GM21529 (cell line): ENCODE measurements around the gene SHROOM3.

Experiments used
- ATAC-seq: cut with Tn5 transposase; IDR thresholded peaks from one replicate; pipeline ENCODE4 v1.9.1; 2021; ENCODE audit not compliant: unreplicated experiment

SHROOM3 gene

GRCh38 chr4:76489686-76490161 is 54.7 kb downstream of the SHROOM3 start:
- no peak for ATAC-seq

GRCh38 chr4:76492055-76492454 is 57.0 kb downstream of the SHROOM3 start:
- ATAC-seq = no peak

GRCh38 chr4:76494243-76494642 is 59.2 kb downstream of the SHROOM3 start:
- no peak for ATAC-seq

GRCh38 chr4:76494871-76495590 is 60.0 kb downstream of the SHROOM3 start:
- ATAC-seq = no peak

- no peak for ATAC-seq
Observed at GRCh38 chr4:76498550-76498949, 63.5 kb downstream of the SHROOM3 start.

GRCh38 chr4:76499461-76499860 is 64.4 kb downstream of the SHROOM3 start:
- ATAC-seq = no peak

GRCh38 chr4:76502886-76503285 is 67.9 kb downstream of the SHROOM3 start:
- ATAC-seq = no peak

- no peak for ATAC-seq
Observed at GRCh38 chr4:76504613-76505465, 69.8 kb downstream of the SHROOM3 start.

GRCh38 chr4:76511947-76512346 is 76.9 kb downstream of the SHROOM3 start:
- ATAC-seq = no peak

GRCh38 chr4:76513482-76513881 is 78.5 kb downstream of the SHROOM3 start:
- ATAC-seq = no peak

- no peak for ATAC-seq
Observed at GRCh38 chr4:76514087-76514486, 79.1 kb downstream of the SHROOM3 start.

GRCh38 chr4:76515975-76516843 is 81.2 kb downstream of the SHROOM3 start:
- peak; percentile 85 for ATAC-seq

- no peak for ATAC-seq
Observed at GRCh38 chr4:76518241-76518640, 83.2 kb downstream of the SHROOM3 start.

GRCh38 chr4:76523593-76523992 is 88.6 kb downstream of the SHROOM3 start:
- no peak for ATAC-seq

- no peak for ATAC-seq
Observed at GRCh38 chr4:76525751-76526150, 90.7 kb downstream of the SHROOM3 start.

- no peak for ATAC-seq
Observed at GRCh38 chr4:76526585-76526990, 91.6 kb downstream of the SHROOM3 start.

- ATAC-seq = no peak
Observed at GRCh38 chr4:76527666-76528065, 92.6 kb downstream of the SHROOM3 start.

- ATAC-seq = no peak
Observed at GRCh38 chr4:76531597-76531996, 96.6 kb downstream of the SHROOM3 start.

GRCh38 chr4:76532805-76533204 is 97.8 kb downstream of the SHROOM3 start:
- no peak for ATAC-seq

- ATAC-seq = no peak
Observed at GRCh38 chr4:76533314-76533713, 98.3 kb downstream of the SHROOM3 start.
